Raji (cell line): ENCODE measurements around the gene RNASEL.

Source experiments
- POLR2A ChIP-seq: IDR thresholded peaks from 2 replicates; pipeline ENCODE4 v1.6.1; 2011; ENCODE audit warnings: low read depth, low read length, control low read depth; ENCODE audit not compliant: insufficient read depth

RNASEL gene

DNA sequence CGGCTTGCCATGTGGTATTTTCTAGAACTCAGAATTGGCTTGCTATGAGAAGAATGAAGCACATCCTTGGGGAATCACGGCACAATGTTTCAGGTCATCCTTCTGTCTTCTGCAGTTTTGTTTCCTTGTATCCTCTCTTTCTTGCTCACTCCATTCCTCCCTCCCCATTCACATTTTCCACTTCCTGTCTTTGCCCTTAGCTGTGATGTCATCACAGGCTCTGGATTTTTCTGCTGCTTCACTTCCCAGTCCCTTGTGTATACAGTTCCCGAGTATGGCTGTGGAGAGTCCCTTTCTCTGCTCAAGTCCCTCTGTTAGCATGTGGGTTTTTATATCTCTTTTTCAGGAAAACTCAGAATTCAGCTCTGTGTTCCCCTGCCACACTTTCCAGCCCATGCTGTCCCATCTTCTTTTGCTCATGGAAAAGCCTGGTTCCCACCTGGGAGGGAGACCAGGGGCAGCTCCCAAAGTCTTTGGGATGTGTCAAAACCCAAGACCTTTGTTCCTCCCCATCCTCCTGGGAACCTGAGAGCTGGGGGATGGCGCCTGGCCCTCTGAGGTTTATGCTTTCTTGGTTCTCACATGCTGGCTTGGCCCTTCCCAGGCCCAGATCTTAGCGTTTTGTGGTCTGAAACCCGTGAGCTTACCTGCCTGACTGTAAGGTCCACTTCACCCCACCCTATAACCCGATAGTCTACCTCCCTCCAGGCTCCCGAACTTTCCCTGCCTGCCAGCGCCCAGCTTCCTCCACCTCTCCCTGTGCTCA, 20.0 kb upstream of the RNASEL start:
- TF ChIP-seq POLR2A: no peak

DNA sequence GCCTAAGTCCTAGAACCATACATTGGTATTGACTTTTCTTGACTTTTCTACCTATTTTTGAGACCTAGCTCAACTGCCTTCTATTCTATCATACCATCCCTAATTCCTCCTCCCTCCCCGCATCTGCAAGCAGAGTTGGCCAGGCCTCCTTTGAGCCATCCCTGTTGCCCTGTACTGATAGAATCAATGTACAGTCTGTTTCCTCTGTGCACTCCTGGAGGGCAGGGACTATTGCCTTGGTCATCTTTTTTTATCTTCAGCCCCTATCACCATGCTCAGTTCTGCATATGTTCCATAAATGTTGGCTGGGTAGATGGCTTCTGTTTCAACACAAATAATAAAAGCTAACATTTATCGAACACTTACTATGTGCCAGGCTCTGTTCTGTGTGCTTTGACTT, 19.2 kb upstream of the RNASEL start:
- TF ChIP-seq POLR2A: no peak

GRCh38 chr1:182607566-182607965, 18.5 kb upstream of the RNASEL start:
- TF ChIP-seq POLR2A: no peak

DNA sequence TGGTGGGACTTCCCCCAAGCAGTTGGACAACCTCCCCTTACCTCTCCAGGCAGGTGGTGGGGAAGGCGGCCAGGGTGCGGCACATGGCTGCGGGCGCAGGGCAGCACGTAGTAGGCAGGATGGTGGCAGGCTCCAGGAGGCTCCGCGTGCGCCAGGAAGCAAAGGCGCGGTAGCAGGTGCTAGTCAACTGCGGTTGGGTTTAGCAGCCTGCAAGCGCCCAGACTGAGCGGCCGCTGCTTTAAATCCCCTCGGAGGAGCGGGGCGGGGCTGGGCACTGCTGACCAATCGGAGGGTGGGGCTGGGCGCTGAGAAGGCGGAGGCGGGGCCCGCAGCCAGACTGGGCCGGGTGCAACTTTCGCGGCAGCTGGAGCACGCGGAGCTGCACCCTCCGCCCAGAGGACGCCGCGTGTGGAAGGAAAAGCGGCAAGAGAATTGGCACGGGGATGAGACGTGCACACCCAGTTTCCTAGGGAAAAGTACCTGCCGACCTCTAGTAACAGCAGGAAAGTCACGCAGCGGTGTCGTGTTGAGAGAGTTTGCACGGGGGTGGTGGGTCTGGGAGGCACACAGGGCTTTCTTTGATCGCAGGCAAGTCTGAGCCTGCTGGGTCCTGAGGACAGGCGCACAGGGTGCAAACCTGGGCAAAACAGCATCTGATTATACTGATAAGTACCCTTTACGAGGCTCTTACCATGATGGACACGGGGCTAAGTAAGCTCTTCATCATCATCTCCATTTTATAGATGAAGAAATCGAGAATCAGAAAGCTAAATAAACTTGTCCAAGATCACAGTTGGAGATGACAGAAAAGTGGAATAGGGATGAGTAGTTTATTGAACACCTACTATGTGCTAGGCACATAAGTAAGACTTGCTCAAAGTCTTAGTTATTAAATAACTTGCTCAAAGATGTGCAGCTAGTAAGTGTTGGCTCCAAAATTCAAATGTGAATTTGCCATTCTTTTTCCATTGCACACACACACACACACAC, 15.4 kb upstream of the RNASEL start, which contains the start of gene RGS16:
Gene RGS16 (minus strand): TSS at position 215 of the 990 bp plus-strand sequence. CDS start 130 bp downstream, at position 85.
- peak; percentile 99 for TF ChIP-seq POLR2A

DNA sequence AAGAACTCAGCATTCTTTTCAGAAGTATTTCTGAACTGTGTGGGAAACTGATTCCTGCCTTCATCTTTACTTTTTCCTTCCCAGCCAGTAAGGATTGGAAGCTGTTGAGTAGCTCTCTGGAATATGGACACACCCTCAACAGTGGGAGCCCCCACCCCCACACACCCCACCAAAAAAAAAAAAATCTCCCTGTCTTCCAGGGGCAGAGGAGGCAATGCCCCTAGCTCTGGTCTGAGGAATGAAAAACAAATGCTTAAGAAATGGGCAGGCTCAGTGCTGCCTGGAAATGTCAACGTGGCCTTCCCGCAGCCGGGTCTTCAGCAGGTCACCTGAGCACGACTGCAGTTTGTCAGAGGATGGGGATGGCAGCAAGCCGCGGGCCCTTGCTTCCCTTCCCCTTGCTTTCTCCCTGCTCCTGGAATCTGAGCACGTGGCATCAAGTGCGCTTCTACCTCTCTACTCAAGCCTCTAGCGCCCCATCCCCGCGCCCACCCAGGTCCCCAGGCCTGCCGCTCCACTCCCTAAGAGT, 14.7 kb upstream of the RNASEL start:
- no peak for TF ChIP-seq POLR2A

GRCh38 chr1:182602935-182603645, 14.0 kb upstream of the RNASEL start:
- no peak for TF ChIP-seq POLR2A

DNA sequence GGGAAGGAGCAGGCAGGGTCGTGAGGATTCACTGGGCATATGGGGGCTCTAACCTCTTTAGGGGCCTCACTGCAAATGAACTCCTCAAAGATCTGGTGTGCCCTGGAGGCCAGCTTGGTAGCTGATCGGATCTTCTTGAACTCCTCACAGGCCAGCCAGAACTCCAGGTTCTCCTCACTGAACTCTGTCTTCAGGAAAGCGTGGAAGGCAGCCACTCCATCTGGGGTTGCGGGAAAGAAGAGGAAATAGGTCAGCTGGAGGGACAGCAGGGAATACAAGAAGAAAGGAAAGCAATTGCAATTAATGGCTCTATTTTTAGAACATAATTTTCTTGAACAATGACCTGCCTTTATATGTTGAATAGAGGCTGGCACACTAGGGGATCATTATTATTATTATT, 12.9 kb upstream of the RNASEL start:
- TF ChIP-seq POLR2A: no peak

DNA sequence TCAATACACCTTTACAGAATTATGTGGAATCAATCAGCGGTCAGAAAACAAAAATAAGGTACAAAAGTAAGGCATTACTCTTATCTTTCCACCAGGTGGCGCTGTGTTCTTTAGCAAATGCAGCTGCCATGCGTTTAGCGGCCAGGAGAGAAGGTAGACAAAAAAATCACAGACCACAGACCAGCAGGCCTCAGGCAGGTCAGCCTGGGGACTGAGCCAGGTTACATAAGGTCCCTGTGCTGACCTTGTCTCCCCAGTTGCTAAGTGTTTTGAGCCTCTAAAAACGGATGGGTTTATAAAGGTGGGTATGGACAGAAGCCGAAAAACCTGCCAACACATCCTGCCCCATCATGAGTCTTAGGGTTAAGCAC, 12.3 kb upstream of the RNASEL start:
- no peak for TF ChIP-seq POLR2A

GRCh38 chr1:182600745-182601415, 11.8 kb upstream of the RNASEL start:
- TF ChIP-seq POLR2A: no peak

GRCh38 chr1:182600036-182600713, 11.1 kb upstream of the RNASEL start:
- TF ChIP-seq POLR2A: no peak

- TF ChIP-seq POLR2A: no peak
Observed at GRCh38 chr1:182599339-182599738, 10.3 kb upstream of the RNASEL start.

DNA sequence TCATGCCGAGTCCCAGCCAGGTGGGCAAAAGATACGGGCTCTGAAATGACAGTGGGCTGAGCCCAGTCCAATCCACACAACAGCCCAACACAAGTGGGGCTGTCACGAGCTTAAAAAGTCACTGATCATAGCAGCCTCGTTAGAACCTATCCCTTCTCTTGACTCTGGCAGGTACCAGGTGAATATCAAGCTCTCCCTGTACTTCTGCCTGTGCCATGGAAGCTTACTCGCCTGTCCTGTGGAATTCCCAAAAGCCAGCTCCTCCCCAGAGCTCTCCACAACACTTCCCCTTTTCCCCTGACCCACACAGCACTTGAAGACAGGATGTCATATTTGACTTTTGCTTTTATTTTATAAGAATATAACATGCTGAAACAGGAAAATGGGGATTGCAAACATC, 9.2 kb upstream of the RNASEL start:
- TF ChIP-seq POLR2A: no peak

DNA sequence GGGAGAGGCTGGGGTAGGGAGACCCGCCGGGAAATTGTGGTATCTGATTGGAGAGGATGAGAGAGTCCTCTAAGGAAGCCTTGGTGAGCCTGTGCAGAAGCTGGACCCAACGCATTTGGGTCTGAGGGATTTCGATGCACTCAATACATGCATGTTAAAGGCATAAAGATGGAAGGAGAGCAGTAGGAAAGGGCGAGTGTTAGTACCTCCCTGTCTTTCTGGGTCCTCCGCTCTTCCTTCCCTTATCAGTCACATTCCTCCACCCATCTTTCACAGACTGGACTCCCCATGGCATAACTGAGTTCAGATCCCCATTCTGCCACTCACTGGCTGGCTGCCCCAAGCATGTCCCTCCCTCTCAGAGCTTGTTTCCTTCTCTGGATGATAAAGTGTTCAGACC, 7.9 kb upstream of the RNASEL start:
- TF ChIP-seq POLR2A: no peak
